GM21723 (cell line): ENCODE data around the gene INPP4B.

Experiments used
- ATAC-seq: cut with Tn5 transposase; IDR thresholded peaks from one replicate; pipeline ENCODE4 v1.9.1; 2021; ENCODE audit warnings: mild to moderate bottlenecking, moderate library complexity; ENCODE audit not compliant: unreplicated experiment

Gene INPP4B

DNA sequence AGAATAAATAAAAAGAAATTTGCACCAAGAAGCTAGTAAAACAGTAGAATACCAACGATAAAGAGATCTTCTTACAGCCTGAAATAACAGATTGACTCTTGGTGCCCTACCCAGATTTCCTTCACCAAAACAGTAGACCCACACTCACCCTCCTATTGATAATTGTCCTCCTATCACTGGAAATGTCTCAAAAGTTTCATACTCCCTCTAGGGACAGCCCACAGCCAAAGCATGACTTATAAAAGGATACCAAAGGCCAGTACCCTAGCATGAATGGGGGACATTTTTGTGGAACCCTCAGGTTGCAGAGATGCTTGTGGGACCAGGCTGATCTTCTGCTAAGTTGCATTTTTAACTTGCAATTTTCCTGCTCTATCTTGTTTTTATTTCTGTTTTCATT is 104.1 kb downstream of the INPP4B start:
- ATAC-seq: no peak

DNA sequence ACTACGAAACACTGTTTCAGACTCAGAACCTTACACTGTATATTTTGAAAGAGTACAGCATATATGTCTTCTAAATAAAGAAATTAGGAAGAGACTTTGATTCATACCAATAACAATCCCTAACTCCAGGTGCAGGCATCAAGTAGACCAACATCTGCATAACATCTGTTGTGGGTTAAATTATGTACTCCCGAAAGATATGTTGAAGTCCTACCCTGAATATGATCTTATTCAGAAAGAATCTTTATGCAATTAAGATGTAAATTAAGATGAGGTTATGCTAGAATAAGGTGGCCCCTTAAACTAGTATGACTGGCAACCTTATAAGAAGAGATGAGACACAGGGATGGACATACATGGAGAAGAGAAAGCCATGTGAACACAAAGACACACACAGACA is 117.9 kb downstream of the INPP4B start:
- no peak for ATAC-seq

- no peak for ATAC-seq
These were observed 119.0 kb downstream of the INPP4B start for GRCh38 chr4:142727149-142727548.

DNA sequence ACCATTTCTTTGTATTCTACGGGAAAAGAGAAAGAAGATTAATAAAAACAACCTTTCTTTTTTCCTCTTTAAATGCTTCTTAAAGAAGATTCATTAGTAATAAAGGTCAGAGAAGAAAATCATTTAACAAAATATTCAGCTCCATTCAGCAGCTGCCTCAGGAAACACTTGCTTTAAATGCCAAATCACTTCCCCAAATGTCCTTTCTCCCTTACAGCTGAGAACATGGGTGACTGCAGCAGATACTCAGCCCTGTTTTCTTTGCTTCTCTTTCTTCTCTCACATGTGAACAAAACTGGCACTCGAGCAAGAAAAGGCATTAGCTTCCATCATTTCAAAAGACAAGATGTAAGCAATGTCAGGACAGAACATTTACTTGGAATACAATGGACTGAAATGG is 120.2 kb downstream of the INPP4B start:
- ATAC-seq: no peak

DNA sequence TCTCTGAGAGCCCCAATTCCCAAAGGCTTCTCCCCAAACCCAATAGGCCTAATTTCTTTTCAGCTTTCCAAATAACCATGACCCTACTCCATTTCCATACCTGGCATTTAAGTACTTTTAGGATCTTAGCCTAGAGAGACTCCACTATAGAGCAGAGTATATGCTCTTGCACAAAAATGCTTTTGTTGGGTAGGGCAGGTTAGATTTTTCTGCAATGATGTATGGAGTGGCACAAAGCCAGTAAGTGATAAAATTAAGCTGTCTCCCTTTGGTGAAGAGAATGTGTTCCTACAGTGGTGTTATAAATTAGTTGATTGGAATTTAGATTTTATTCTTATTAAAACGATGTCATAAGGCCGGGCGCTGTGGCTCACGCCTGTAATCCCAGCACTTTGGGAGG is 124.9 kb downstream of the INPP4B start:
- ATAC-seq: no peak

DNA sequence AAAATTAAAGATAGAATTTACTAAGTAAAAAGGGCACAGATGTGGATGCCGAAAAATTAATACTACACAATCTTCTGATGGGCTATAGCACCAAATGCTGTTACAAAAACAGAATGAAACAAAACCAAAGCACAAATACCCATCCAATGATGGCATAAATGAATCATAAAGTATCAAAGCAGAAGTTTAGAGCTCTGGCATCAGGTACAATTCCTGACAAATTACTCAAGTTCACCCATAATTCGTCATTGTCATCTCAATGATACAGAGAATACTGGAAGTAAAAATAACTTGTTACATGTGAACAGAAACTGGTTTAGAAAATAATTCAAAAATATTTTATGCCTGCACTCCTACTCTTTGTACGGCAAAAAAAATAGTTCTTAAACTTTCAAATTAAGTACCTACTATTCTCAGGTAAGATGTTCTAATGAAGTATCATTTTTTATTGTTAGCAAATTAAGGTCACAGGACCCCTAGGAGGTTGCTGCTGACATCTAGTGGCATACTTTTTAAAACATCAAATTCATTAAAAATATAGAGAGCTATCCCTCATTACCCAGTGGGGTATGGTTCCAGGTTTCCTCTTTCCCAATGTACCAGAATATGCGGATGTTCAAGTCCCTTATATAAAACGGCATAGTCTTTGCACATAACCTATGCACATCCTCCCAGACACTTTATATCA is 126.1 kb downstream of the INPP4B start:
- ATAC-seq: no peak

DNA sequence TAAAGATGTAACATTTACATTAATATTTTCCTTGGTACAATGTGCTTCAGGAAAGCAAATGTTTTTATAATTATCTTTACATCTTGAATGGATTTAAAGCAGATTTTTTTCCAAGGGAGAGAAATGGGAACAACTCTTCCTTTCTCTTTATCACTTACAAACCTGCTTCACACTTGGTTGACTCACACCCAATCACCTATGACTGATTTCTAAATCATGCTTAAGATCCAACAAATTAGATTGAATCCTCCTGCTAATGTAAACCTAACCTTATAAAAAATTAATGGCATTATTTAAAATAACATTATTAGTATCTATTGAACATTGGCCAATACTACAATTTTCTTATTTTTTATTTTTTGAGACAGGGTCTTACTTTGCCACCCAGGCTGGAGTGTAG is 127.1 kb downstream of the INPP4B start:
- ATAC-seq: no peak

DNA sequence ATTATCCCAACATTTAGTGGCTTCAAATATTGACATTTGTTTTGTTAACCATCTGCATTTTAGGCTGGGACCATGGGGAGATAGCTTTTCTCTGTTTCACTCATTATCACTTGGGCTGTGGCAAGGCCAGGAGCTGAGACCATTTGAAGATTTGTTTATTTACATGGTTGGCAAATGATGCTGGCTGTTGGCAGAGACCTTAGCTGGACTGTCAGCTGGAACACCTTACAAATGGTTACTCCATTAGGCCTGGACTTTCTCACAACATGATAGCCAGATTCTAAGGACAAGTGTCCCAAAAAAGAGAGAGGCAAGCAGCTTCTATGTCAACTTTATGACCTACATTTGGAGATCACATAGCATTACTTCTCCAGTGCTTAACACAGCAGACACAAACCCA is 130.4 kb downstream of the INPP4B start:
- no peak for ATAC-seq

- ATAC-seq: no peak
These were observed 132.6 kb downstream of the INPP4B start for GRCh38 chr4:142713282-142714030.

DNA sequence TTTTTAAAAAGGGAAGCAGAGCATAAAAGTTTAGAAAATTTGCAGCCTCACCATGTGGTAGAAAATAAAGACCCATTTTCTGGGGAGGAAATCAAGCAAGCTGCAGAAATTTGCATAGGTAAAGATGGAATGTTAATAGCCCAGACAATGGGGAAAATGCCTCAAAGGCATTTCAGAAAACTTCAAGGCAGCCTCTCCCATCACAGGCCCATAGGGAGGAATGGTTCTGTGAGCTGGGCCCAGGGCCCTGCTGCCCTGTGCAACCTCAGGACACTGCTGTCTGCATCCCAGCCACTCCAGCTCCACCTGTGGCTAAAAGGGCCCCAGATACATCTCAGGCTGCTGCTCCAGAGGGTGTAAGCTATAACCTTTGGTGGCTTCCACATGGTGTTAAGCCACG is 137.9 kb downstream of the INPP4B start:
- no peak for ATAC-seq

- ATAC-seq: no peak
These were observed 138.7 kb downstream of the INPP4B start for GRCh38 chr4:142707401-142707800.

DNA sequence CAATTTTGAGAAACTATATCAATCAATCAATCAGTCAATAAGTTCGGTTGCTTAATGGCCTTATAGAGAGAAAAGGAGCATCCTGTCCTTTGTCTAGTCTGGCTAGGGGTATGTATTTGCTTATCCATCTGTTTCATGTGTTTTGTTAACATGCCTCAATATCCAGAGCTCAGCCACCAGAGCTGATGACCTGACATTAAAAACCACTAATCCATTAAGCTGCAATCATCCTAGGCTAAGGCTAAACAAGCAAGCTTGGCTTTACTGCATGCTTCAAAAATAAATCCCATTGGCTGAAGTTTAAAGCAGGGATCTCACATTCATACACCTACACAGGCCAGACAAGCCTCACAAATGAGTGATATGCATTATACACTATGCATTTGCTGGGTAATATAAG is 139.7 kb downstream of the INPP4B start:
- ATAC-seq: no peak

DNA sequence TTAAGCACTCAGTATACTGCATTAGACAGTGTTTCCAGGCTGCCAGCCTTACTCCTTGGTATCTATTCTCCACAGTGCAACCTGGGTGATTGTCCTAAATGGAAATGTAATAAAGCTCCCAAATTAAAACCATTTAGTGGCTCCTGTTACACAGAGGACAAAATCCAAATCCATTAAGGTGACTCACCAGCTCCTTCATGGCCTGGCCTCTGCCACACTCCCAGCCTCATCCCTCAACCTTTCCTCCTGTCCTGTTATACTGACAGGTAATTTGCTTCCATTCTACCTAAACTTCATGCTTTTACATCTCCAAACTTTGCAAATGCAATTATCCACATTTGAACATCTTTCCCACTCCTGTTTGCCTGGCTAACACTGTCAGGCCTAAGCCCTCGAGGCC is 140.3 kb downstream of the INPP4B start:
- no peak for ATAC-seq

DNA sequence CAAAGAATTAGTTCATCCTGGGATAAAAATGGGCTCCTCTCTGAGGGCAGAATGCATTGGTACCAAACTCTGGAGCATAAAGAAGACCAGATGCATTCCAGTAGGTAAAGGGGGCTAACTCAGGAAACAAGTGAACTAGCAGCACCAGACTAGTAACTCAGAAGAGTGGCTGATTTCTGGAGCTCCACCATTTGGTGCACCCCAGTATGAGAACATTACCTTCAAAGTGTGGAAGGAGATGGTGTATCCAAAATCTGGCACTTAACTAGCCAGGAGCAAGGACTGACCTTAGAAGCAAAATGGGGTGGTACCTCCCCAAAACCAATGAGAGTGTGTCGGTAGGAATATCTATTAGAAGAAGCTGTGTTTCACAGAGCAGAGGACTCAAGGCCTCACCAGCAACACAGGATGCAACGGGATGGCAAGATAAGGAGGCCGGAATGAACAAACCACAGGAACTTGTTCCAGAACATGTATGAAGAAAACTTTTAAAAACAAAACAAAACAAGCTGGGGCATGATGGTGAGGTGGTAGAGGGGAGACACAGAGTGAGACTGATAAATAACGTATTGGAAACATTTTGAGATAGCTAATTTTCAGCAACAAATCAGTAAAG is 142.3 kb downstream of the INPP4B start:
- no peak for ATAC-seq

DNA sequence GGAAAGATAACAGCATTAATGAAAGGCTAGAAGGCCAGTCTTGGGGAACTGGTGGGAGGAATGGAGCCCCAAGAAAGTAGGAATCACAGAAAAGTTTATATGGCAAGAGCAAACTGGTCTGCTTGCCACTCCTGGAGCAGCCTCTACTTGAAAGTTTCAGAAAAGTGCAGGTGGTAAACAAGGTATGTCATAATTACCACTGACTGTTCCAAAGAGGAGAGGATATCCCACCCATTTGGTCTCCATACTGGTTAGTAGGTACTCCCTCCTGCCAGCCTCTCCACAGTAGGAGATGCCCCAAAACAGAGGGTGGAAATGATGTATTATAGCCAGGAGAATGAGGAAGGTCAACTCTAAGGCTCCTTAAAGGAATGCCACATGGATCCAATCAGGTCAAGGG is 145.1 kb downstream of the INPP4B start:
- no peak for ATAC-seq

DNA sequence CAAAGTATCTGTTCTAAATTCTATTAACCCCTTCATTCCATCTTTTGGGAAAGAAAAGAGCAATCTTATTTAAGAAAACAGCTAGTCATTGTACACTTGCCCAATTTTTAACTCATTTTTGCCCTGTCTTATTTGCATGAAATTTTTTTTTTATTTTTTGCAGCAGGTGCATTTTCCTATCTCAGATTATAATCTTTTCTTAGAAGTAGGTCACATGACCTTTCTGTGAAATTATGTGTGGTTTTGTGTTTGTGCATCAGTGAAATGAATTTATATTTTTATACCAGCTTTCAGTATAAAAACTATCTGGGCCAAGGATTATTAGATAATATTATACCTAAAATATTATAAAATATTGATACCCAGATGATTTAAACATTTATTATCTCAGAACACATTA is 145.6 kb downstream of the INPP4B start:
- no peak for ATAC-seq

DNA sequence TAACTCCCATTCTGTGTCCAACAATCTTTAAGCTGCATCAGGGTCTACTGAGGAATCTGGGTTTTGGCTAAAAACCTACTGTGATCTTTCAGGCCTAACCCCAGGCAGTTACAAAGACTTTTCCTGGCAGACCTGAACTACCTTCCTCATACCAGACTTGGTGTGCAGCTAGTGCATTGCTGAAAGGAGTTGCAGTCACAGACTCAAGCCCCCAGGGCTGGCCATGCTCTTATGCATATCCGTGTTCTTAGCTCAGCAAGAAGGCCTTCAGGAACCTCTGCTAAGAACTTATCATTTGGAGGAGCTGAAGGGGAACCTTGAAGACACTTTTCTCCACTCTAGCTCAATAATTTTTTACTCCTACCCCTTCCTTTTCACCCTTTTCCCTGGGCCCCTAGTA is 147.5 kb downstream of the INPP4B start:
- no peak for ATAC-seq

DNA sequence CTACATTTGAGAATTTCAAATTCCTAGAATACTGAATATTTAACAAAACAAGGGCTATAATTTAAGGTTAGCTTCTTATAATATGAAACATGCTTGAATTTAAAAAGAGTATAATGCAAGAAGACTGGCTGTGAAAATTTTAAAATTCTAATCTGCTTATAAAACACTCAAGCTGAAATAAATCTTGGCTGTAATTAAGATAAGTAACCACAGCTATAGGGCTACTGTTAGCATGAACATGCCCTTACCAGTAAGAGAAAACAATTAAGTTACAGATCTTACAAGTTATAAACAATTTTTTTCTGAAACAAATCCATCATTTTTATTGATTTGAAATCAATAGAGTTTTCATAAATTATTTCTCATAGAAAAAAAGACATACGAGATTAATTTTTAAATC is 148.2 kb downstream of the INPP4B start:
- ATAC-seq: no peak

GRCh38 chr4:142697320-142697719 is 148.8 kb downstream of the INPP4B start:
- ATAC-seq: no peak

DNA sequence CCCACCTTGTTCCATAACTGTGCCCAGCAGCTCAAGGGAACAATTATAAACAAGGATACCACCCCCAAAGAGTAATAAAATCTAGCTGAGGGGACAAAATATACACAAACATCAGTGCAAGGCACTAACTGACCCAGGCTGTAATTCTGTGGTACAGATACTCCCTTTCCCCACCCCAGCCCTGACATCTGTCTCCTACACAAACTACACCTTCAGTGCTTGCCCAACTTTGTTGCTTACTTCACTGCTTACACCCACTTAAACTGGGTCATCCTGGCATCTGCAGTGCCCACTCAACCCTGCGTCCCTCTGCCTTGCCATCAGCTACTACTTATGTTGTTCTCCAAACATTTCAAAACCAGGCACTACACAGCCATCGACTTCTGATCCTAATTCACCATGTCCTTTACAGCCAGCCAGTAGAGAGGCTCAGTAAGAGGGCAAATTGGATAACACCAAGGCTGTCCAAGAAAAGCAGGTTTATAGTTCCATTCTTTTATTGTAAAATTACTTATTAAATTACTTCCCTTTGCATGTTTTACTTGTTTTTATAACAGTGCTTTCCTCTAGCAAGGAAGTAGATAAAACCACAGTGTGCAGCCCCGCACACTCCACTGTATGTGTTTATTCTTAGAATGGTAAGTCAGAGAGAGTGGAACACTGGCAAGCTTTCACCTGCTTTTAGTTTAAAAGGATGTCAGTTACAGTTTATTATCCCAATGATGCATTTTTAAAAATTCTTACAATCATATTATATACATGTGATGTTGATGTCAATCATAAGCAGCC is 149.6 kb downstream of the INPP4B start:
- no peak for ATAC-seq

DNA sequence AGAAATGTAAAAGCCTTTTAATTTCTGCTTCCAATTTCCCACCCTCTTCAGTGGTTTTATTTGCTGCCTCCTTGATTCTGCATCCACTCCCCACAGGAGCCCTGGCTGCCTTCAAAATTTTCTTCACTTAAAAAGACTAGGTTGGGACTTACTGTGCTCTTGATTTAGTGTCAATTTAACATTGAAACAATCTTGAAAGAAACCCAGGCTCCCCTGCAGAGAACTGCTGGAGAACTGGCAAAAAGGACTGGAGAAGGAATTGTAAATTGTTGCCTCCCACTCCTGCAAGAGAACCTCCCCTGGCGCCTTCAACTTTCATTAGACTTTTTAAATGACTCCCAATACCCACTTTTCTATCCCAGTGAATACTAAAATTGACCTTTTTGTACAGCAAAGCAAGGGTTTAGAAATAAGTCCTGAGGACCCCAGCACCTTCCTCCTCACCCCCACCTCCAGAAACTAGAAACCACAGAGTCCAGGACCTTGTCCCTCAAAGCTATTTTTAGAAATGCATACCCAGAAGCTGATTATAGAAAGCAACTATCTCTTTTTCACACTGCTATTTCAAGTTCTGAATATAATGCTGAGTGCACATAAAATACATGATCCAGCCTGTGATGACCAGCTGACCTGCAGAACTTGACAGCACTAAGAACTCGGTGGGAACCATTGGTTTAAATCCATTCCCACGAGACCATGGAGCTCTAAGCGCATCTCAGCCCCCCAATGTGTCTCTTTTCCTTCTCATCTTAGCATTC is 155.5 kb downstream of the INPP4B start:
- no peak for ATAC-seq
